HG02678 (cell line): Measurements from ENCODE around the gene MYBPH.

Experiments
- ATAC-seq: cut with Tn5 transposase; IDR thresholded peaks from one replicate; pipeline ENCODE4 v1.9.1; 2021; ENCODE audit warnings: mild to moderate bottlenecking, moderate library complexity; ENCODE audit not compliant: unreplicated experiment

Gene MYBPH

DNA sequence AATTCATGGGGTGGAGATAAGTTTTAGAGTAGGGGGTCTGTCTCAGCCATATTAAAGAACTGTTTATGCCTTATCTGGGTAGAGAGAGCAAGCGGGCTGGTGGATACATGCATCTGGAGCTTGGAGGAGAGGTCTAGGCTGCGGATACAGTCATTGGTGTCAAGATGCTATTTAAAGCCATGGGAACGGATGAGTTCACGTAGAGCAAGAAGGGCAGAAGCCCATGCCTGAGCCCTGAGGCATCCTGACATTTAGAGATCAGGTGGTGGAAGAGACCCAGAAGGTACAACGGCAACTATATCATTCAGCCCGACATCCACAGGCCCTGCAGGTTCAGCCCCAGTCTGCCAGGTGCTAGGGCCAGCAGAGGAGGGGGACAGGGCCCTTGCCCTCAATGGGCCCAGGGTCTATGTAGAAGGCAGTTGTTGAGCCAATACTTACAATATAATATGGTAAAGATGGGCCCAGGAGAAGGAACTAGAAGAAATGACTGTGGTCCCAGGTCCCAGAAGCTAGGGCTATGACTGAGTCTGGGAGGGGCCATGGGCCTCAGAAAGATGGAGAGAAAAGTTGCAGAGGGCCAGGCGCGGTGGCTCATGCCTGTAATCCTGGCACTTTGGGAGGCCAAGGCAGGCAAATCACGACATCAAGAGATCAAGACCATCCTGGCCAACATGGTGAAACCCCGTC is 26.0 kb upstream of the MYBPH start:
- ATAC-seq: no peak

- ATAC-seq: no peak
Observed at GRCh38 chr1:203200916-203201315, 25.3 kb upstream of the MYBPH start.

DNA sequence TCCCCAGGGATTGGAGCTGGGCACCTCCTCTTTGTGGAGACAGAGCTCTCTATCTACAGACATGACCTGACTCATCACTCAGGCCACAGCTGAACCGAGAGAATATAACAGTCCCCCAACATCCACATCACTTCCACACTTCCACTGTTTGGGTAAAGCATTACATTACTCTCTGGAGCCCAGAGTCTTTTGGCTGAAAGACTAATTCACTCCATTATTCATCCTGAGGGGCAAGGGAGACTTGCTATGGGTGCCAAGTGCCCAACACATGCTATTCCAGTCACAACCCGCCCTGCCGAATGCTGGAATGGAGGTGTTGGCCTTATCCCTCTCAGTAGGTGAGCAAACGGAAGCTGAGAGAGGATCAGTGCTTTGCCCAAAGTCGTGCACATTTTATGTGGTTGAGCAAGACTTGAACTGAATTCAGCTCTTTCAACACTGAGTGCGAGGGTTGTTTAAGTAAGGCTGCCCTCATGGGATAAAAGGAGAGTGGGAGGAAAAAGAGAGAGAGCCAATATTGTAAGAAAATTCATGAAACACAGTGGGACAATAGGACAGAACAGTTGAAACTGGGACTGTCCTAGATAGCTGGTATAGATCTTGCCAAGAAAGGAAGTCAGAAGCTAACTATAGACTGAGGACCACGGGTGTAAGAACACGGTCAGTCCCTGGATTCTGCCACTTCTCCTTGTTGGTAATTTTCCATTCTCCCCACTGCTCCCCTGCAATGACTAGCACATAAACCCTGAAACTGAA is 24.4 kb upstream of the MYBPH start:
- no peak for ATAC-seq

DNA sequence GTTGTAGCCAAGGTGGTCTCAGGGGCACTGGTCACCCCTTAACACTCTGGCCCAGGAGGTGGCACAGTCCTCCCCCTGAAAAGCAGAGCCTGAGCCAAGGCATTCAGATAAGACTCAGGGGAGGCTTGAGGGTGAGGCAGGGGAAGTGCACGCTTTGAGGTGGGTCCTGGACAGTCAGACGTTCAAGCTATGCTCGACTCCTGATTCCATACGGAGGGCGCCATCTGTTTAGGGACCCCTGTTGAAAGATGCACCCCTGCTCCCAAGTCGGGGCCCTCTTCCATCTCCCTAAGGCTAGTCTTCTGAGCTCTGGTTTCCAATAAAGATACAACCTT is 23.8 kb upstream of the MYBPH start:
- no peak for ATAC-seq

DNA sequence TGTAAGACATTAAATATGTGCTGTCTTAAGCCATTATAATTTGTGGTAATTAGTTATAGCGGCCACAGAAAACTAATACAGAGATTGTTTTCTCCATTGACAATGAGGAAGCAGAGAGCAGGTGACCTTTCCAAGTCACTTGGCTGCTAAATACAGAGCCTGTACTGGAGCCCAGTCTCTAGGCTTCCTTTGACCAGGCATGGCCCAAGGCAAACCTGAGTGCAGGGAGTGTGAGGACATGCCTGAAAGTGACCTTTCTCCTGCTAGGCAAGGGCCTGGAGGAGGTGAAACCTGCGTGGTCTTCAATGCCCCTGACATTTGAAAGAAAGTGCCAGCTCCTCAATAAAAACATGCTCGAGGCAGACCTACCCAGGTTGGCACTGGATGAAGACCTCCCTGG is 23.4 kb upstream of the MYBPH start:
- no peak for ATAC-seq

GRCh38 chr1:203197625-203198024 is 22.0 kb upstream of the MYBPH start:
- no peak for ATAC-seq

GRCh38 chr1:203196371-203196770 is 20.7 kb upstream of the MYBPH start:
- no peak for ATAC-seq

DNA sequence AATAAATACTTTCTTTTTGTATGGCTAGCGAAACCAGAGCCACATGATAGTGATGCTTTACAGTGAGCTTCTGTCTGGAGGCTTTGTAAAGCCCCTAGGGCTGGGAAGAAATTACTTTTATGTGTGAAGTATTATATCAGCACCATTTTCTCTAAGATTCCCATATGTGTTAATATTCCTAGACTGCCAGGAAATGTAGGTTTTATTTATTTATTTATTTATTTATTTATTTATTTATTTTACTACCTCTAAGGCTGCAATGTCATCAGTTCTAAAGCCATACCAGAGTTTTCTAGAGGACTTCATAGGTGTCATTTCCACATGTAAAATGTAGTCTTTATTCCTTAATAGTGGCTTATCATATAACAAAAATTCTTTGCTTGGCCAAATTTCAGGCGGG is 15.3 kb upstream of the MYBPH start:
- ATAC-seq: no peak

DNA sequence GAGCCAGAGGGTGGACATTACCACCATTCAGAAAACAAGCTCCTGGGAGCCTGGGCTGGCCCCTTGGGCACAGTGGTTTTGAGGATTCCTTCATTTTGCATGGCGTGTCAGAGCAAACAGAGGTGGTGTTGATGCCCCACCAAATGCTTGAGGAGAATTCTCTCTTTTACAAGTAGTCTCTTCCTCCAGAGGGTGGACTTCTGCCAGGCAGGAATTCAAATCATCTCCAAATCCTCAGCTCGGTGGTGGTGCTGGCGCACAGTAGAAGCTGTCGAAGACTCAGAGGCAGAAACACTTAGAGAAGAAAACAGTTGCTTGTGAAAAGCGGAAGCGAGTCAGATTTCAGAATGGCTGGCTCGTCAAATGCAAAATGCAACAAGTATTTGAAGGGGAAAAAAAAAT is 14.3 kb upstream of the MYBPH start:
- ATAC-seq: no peak

- no peak for ATAC-seq
Observed at GRCh38 chr1:203188686-203189232, 13.1 kb upstream of the MYBPH start.

GRCh38 chr1:203187689-203188264 is 12.2 kb upstream of the MYBPH start:
- ATAC-seq: no peak

- ATAC-seq: no peak
Observed at GRCh38 chr1:203187304-203187685, 11.7 kb upstream of the MYBPH start.

- ATAC-seq: no peak
Observed at GRCh38 chr1:203186446-203187303, 11.0 kb upstream of the MYBPH start, which contains the start of gene CHI3L1. CHI3L1 (minus strand) TSS chr1:203186704; CDS start chr1:203186623, 81 bp downstream.

DNA sequence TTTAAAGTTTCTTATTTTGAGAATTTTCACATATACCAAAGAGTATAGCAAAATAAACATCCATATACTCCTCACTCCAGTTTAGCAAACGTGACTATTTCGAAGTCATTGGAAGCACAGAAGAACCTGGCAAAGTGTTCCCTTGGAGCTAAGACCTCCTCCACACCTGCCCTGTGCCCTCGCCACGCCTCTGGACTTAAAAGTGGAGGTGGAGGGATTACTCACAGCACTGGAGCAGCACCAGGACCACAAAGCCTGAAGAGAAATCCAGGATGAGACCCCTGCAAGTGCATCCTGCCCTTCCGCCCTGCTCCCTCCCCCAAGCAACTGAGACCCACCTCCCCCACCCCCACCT is 10.4 kb upstream of the MYBPH start:
- ATAC-seq: no peak

- ATAC-seq: no peak
Observed at GRCh38 chr1:203185585-203185984, 10.0 kb upstream of the MYBPH start.

DNA sequence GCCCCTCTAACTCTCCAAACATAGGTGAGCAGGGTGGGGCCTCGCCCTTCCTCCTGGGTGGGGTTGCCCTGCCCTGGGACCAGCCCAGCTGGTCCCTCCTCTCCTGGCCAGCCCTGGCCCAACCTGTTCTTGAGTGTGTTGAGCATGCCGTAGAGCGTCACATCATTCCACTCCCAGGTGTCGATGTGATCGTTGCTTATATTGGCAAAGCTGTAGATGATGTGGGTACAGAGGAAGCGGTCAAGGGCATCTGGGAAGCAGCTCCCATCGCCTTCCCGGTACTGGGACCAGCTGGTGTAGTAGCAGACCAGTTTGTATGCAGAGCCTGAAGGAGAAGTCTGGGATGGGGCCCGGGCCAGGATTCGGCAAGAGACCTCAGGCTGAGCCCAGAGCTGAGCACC is 9.4 kb upstream of the MYBPH start:
- ATAC-seq: no peak

DNA sequence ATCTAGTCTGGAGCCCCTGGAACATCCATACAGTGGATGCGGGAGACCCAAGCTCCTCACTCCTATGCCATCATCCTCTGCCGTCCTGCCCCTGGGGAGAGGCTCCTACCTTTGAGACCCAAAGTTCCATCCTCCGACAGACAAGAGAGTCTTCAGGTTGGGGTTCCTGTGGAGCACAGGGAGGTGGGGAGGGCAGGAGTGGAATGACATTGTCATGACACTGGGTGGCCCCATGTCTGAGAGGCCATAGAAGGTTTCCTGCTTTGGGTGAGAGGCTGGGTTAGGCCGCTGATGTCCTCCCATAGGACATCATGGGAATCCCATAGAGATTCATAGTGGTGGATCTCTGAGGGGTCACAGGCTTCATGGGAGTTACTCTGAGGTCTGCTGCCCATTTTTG is 8.8 kb upstream of the MYBPH start:
- no peak for ATAC-seq

DNA sequence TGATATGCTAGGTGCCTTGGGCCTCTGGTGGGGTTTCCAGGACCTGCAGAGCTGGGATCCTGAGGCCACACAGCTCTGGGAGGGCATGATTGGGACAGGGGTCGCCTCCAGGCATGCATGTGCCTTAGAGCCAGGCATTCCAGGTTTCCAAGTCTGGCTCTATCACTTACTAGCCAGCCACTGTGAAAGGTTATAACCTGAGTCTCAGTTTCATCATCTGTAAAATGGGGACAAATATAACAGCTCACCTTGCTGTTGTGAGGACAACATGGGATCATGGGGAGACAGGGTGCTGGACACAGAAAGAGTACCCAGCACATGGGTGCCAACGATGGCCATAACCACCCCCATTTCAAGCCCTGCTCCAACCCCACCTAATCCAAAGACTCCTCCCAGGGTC is 8.2 kb upstream of the MYBPH start:
- no peak for ATAC-seq

DNA sequence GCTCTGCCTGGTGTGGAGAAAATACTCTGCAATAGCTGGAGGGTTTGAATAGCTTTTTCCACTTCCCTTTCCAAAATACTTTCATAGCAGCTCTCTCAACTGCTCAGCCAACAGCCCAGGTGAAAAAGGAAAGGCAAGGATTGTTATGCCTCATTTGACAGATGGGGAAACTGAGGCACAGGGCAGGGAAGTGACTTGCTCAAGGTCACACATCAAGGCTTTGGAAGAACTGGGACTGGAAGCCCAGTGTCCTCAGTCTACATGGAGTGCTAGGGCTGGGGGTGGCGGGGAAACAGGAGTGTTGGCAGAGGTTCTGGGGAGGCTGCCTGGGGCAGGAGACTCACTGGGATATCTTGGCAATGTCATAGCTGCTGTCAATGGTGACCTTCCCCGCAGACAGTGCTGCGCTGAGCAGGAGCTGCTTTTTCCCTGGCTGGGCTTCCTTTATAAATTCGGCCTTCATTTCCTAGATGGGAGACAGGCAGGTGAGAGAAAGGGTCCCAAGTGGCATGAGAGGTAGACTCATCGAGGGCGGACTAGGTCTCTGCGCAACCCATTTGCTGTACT is 6.8 kb upstream of the MYBPH start:
- ATAC-seq: no peak

DNA sequence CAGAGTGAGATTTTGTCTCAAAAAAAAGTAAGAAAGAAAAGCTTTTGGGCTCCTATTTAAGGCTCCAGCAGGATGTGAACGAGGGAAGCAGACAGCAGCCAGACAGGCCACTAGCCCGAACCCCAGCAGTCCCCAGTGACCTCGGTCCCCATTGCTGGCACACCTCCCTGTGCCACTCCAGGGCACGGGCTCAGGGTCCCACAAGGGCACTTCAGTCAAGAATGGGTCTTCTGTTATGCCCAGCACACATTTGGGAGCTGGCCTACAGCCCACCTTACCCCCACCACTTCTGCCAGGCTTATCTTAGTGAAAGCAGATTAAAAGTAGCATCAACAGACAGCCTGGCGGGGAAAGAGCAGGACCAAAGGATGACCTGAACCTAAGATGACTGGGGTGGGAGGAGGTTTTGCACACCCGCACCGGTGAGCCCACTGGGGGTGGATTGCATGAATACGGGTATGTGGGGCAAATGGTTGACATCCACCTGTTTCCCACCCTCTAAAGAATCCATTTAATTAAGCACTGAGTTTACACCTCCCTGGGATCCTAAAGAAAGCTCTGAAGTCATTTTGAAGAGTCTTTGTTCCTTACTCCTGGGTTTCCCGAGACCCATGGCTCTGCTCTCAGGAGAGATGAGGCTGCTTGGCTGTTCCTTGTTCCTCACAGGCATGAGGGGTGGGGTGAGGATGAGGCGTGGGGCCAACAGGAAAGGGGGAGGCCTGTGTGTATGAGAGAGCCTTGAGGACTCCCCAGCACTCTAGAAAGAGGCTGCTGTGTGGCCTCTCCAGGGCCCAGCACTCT is 6.2 kb upstream of the MYBPH start:
- no peak for ATAC-seq
